Measurements from ENCODE around the gene RTN4R. TPM values are rescaled to one million over a fixed set of nuclear protein-coding genes. Genes with fewer than 3 reads are reported as not detected.
"Not testable (repeated sequence)": the region's sequence is repeated elsewhere in the genome, so short reads cannot be mapped to it uniquely, and the experiment has no call there.

Gene RTN4R
- total RNA-seq, 1 donor from 2014 or later: 2.9 TPM

- no peak for FAIRE-seq
- no peak overlapping the region for H3K27ac Mint-ChIP-seq (ENCODE audit: unreplicated experiment)
- no peaks in the 10 kb centered on the region for H3K36me3 Mint-ChIP-seq (ENCODE audit: low read depth, unreplicated experiment)
These were observed 3.2 kb upstream of the RTN4R start for GRCh38 chr22:20271114-20271994.

GRCh38 chr22:20270190-20271113 lies 2.3 kb upstream of the RTN4R start:
- H3K79me2 ChIP-seq (ENCODE audit: insufficient read depth, low read length); H3K9me3 Mint-ChIP-seq (ENCODE audit: unreplicated experiment); H3K4me1 ChIP-seq (ENCODE audit: insufficient read depth, low read length); H3K27me3 ChIP-seq (ENCODE audit: insufficient read depth, low read length); H3K4me1 Mint-ChIP-seq (ENCODE audit: low read depth, unreplicated experiment); H3K4me3 Mint-ChIP-seq (ENCODE audit: unreplicated experiment); FAIRE-seq; H3K27ac Mint-ChIP-seq (ENCODE audit: unreplicated experiment); H3K4me2 ChIP-seq (ENCODE audit: low read length); DNase-seq (ENCODE audit: low read depth); H3K4me3 ChIP-seq (ENCODE audit: insufficient read depth, low read depth, low read length); H3K27ac ChIP-seq (ENCODE audit: low read depth, low read length); H3K36me3 ChIP-seq (ENCODE audit: insufficient read depth, low read length); H2AFZ ChIP-seq (ENCODE audit: low read depth, low read length); H3K9me3 ChIP-seq (ENCODE audit: insufficient read depth, low read depth, low read length); H4K20me1 ChIP-seq (ENCODE audit: insufficient read depth, low read length); H3K9ac ChIP-seq (ENCODE audit: low read length); H3K36me3 Mint-ChIP-seq (ENCODE audit: low read depth, unreplicated experiment): not testable (repeated sequence)
- peaks cover 13% of the 10 kb centered on the region for H3K27me3 Mint-ChIP-seq (ENCODE audit: low read depth, unreplicated experiment)

More at GRCh38 chr22:20271114-20271994, 3.2 kb upstream of the RTN4R start:
- TF ChIP-seq EZH2 (IDR thresholded peaks at IDR 0.05; ENCODE audit: insufficient read depth, low read length) (no peak), CTCF (IDR thresholded peaks at IDR 0.05; ENCODE audit: insufficient read depth, low read depth, low read length) (no peak)
- peaks cover 16% of the 10 kb centered on the region for H3K27me3 Mint-ChIP-seq (ENCODE audit: low read depth, unreplicated experiment)
- no peaks in the 10 kb centered on the region for H3K9me3 Mint-ChIP-seq (ENCODE audit: unreplicated experiment)
- H3K36me3 ChIP-seq (ENCODE audit: insufficient read depth, low read length): no peaks in the 10 kb centered on the region
- no peak overlapping the region for H3K9ac ChIP-seq (ENCODE audit: low read length)
- H3K4me1 ChIP-seq (ENCODE audit: insufficient read depth, low read length): no peaks in the 10 kb centered on the region
- no peaks in the 10 kb centered on the region for H3K9me3 ChIP-seq (ENCODE audit: insufficient read depth, low read depth, low read length)
- H2AFZ ChIP-seq (ENCODE audit: low read depth, low read length): no peak overlapping the region
- no peak overlapping the region for H3K4me3 ChIP-seq (ENCODE audit: insufficient read depth, low read depth, low read length)
- no peak overlapping the region for H3K4me2 ChIP-seq (ENCODE audit: low read length)
- H3K27ac ChIP-seq (ENCODE audit: low read depth, low read length): no peak overlapping the region
- H3K27me3 ChIP-seq (ENCODE audit: insufficient read depth, low read length): no peaks in the 10 kb centered on the region
- no peak overlapping the region for H3K4me3 Mint-ChIP-seq (ENCODE audit: unreplicated experiment)
- H4K20me1 ChIP-seq (ENCODE audit: insufficient read depth, low read length): no peaks in the 10 kb centered on the region
- peaks cover 2% of the 10 kb centered on the region for H3K4me1 Mint-ChIP-seq (ENCODE audit: low read depth, unreplicated experiment)
- no peak for DNase-seq (ENCODE audit: low read depth)
- H3K79me2 ChIP-seq (ENCODE audit: insufficient read depth, low read length): no peaks in the 10 kb centered on the region

- not testable (repeated sequence) for H3K4me2 ChIP-seq (ENCODE audit: low read length); H4K20me1 ChIP-seq (ENCODE audit: insufficient read depth, low read length); H3K9me3 Mint-ChIP-seq (ENCODE audit: unreplicated experiment); H3K27ac Mint-ChIP-seq (ENCODE audit: unreplicated experiment); H3K4me3 ChIP-seq (ENCODE audit: insufficient read depth, low read depth, low read length); H3K9ac ChIP-seq (ENCODE audit: low read length); H3K79me2 ChIP-seq (ENCODE audit: insufficient read depth, low read length); H3K27ac ChIP-seq (ENCODE audit: low read depth, low read length); FAIRE-seq; H3K9me3 ChIP-seq (ENCODE audit: insufficient read depth, low read depth, low read length); H3K4me1 ChIP-seq (ENCODE audit: insufficient read depth, low read length); H3K36me3 ChIP-seq (ENCODE audit: insufficient read depth, low read length); H3K36me3 Mint-ChIP-seq (ENCODE audit: low read depth, unreplicated experiment); H2AFZ ChIP-seq (ENCODE audit: low read depth, low read length); DNase-seq (ENCODE audit: low read depth); H3K4me1 Mint-ChIP-seq (ENCODE audit: low read depth, unreplicated experiment); H3K27me3 ChIP-seq (ENCODE audit: insufficient read depth, low read length)
- Mint-ChIP-seq H3K27me3 (ENCODE audit: low read depth, unreplicated experiment) (peaks cover 13% of the 10 kb centered on the region), H3K4me3 (ENCODE audit: unreplicated experiment) (peak overlapping the region; percentile 14)
These were observed 1.6 kb upstream of the RTN4R start for GRCh38 chr22:20269673-20270072.

GRCh38 chr22:20269201-20269600 lies 1.1 kb upstream of the RTN4R start:
- not testable (repeated sequence) for H3K27ac ChIP-seq (ENCODE audit: low read depth, low read length); H3K4me1 Mint-ChIP-seq (ENCODE audit: low read depth, unreplicated experiment); H3K4me3 Mint-ChIP-seq (ENCODE audit: unreplicated experiment)

More at GRCh38 chr22:20269201-20269600, 1.1 kb upstream of the RTN4R start:
- H3K4me2 ChIP-seq (ENCODE audit: low read length); H3K4me1 ChIP-seq (ENCODE audit: insufficient read depth, low read length); H3K9me3 Mint-ChIP-seq (ENCODE audit: unreplicated experiment); H3K9me3 ChIP-seq (ENCODE audit: insufficient read depth, low read depth, low read length); H3K79me2 ChIP-seq (ENCODE audit: insufficient read depth, low read length); FAIRE-seq; DNase-seq (ENCODE audit: low read depth); H2AFZ ChIP-seq (ENCODE audit: low read depth, low read length); H3K36me3 ChIP-seq (ENCODE audit: insufficient read depth, low read length); H3K9ac ChIP-seq (ENCODE audit: low read length); H3K36me3 Mint-ChIP-seq (ENCODE audit: low read depth, unreplicated experiment); H3K27me3 ChIP-seq (ENCODE audit: insufficient read depth, low read length); H3K4me3 ChIP-seq (ENCODE audit: insufficient read depth, low read depth, low read length); H4K20me1 ChIP-seq (ENCODE audit: insufficient read depth, low read length); H3K27ac Mint-ChIP-seq (ENCODE audit: unreplicated experiment): not testable (repeated sequence)
- peaks cover 16% of the 10 kb centered on the region for H3K27me3 Mint-ChIP-seq (ENCODE audit: low read depth, unreplicated experiment)
